ENCODE data around the gene ZNF536.

GRCh38 chr19:30431591-30431990, 59.4 kb downstream of the ZNF536 start:
- TF ChIP-seq EZH2 (IDR thresholded peaks at IDR 0.05; ENCODE audit: insufficient read depth, low read length) (no peak), CTCF (IDR thresholded peaks at IDR 0.05; ENCODE audit: insufficient read depth, low read depth, low read length) (no peak)

Measured in astrocyte (in vitro differentiated cells and primary cell).